ENCODE data around the gene RPS28. TPM values are rescaled to one million over a fixed set of nuclear protein-coding genes. Genes with fewer than 3 reads are reported as not detected.
A peak's percentile ranks its signal among the peaks of the same experiment; 100 is the strongest.

The RPS28 gene
- total and polyA plus RNA-seq, 2 experiments from 2014 or later = 312 to 693 TPM

DNA sequence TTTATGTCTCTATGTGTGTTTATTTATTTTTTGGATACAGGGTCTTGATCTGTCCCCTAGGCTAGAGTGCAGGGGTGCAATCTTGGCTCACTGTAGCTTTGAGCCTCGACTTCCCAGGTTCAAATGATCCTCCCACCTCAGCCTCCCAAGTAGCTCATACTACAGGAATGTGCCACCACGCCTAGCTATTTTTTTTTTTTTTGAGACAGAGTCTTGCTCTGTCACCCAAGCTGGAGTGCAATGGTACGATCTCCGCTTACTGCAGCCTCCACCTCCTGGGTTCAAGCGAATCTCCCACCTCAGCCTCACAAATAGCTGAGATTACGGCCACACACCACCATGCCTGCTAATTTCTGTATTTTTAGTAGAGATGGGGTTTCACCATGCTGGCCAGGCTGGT lies 37.7 kb downstream of the RPS28 start:
- Histone ChIP-seq H4K20me1 (ENCODE audit: insufficient read depth, poor library complexity, severe bottlenecking) (no peaks in the 10 kb centered on the region), H3K36me3 (replicated peaks; ENCODE audit: insufficient read depth, low read depth) (no peaks in the 10 kb centered on the region), H3K79me2 (no peaks in the 10 kb centered on the region), H2AFZ (no peak overlapping the region), H3K27ac (no peak overlapping the region), H3K27me3 (no peaks in the 10 kb centered on the region), H3K4me3 (no peak overlapping the region), H3K9me2 (replicated peaks; ENCODE audit: insufficient read depth) (no peaks in the 10 kb centered on the region), H3K9me3 (ENCODE audit: low read depth) (no peaks in the 10 kb centered on the region), H3K4me2 (no peak overlapping the region), H3K4me1 (ENCODE audit: insufficient read depth) (peaks cover 13% of the 10 kb centered on the region)
- no peak for DNase-seq (ENCODE audit: low spot score)
- no peak for TF ChIP-seq EZH2 (IDR thresholded peaks at IDR 0.05; ENCODE audit: borderline replicate concordance)
- TF ChIP-seq, protein P1, sequence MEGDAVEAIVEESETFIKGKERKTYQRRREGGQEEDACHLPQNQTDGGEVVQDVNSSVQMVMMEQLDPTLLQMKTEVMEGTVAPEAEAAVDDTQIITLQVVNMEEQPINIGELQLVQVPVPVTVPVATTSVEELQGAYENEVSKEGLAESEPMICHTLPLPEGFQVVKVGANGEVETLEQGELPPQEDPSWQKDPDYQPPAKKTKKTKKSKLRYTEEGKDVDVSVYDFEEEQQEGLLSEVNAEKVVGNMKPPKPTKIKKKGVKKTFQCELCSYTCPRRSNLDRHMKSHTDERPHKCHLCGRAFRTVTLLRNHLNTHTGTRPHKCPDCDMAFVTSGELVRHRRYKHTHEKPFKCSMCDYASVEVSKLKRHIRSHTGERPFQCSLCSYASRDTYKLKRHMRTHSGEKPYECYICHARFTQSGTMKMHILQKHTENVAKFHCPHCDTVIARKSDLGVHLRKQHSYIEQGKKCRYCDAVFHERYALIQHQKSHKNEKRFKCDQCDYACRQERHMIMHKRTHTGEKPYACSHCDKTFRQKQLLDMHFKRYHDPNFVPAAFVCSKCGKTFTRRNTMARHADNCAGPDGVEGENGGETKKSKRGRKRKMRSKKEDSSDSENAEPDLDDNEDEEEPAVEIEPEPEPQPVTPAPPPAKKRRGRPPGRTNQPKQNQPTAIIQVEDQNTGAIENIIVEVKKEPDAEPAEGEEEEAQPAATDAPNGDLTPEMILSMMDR (IDR thresholded peaks at IDR 0.05; ENCODE audit: poor library complexity) = no peak
- TF ChIP-seq EZH2phosphoT487 (IDR thresholded peaks at IDR 0.05; ENCODE audit: low read depth, severe bottlenecking, unreplicated experiment) = no peak
- WGBS (ENCODE audit: low lambda C conversion rate, missing lambda C conversion rate) = 86% methylated on average over 6 of the region's 6 CpGs

- DNase-seq (ENCODE audit: low spot score) = no peak
- Histone ChIP-seq H3K79me2 (no peaks in the 10 kb centered on the region), H3K27me3 (no peaks in the 10 kb centered on the region), H3K27ac (no peak overlapping the region), H2AFZ (no peak overlapping the region), H3K4me1 (ENCODE audit: insufficient read depth) (peaks cover 13% of the 10 kb centered on the region), H3K4me3 (no peak overlapping the region), H3K9me3 (ENCODE audit: low read depth) (no peaks in the 10 kb centered on the region), H4K20me1 (ENCODE audit: insufficient read depth, poor library complexity, severe bottlenecking) (no peaks in the 10 kb centered on the region), H3K9me2 (replicated peaks; ENCODE audit: insufficient read depth) (no peaks in the 10 kb centered on the region), H3K4me2 (no peak overlapping the region), H3K36me3 (replicated peaks; ENCODE audit: insufficient read depth, low read depth) (no peaks in the 10 kb centered on the region)
- 92% methylated on average over 8 of the region's 8 CpGs for WGBS (ENCODE audit: low lambda C conversion rate, missing lambda C conversion rate)
- TF ChIP-seq, protein P1 (IDR thresholded peaks at IDR 0.05; ENCODE audit: poor library complexity) = no peak
- TF ChIP-seq EZH2phosphoT487 (IDR thresholded peaks at IDR 0.05; ENCODE audit: low read depth, severe bottlenecking, unreplicated experiment) = no peak
- no peak for TF ChIP-seq EZH2 (IDR thresholded peaks at IDR 0.05; ENCODE audit: borderline replicate concordance)
Observed at GRCh38 chr19:8360196-8360595, 38.9 kb downstream of the RPS28 start.

- H3K9me2 ChIP-seq (replicated peaks; ENCODE audit: insufficient read depth) = no peaks in the 10 kb centered on the region
- no peaks in the 10 kb centered on the region for H4K20me1 ChIP-seq (ENCODE audit: insufficient read depth, poor library complexity, severe bottlenecking)
- no peak overlapping the region for H2AFZ ChIP-seq
- peak overlapping the region; percentile 72 for H3K27ac ChIP-seq
- H3K4me2 ChIP-seq = peak overlapping the region; percentile 56
- TF ChIP-seq EZH2phosphoT487 (IDR thresholded peaks at IDR 0.05; ENCODE audit: low read depth, severe bottlenecking, unreplicated experiment) = no peak
- TF ChIP-seq EZH2 (IDR thresholded peaks at IDR 0.05; ENCODE audit: borderline replicate concordance) = no peak
- TF ChIP-seq, protein P1 (IDR thresholded peaks at IDR 0.05; ENCODE audit: poor library complexity) = no peak
- H3K4me1 ChIP-seq (ENCODE audit: insufficient read depth) = peaks cover 18% of the 10 kb centered on the region
- H3K27me3 ChIP-seq = peaks cover 5% of the 10 kb centered on the region
- WGBS (ENCODE audit: low lambda C conversion rate, missing lambda C conversion rate) = 69% methylated on average over 12 of the region's 12 CpGs
- peak; percentile 90 for DNase-seq (ENCODE audit: low spot score)
- no peak overlapping the region for H3K4me3 ChIP-seq
- no peaks in the 10 kb centered on the region for H3K79me2 ChIP-seq
- H3K36me3 ChIP-seq (replicated peaks; ENCODE audit: insufficient read depth, low read depth) = no peaks in the 10 kb centered on the region
- H3K9me3 ChIP-seq (ENCODE audit: low read depth) = no peaks in the 10 kb centered on the region
Observed at GRCh38 chr19:8361921-8362793, 40.9 kb downstream of the RPS28 start.

All from hepatocyte (in vitro differentiated cells).